Measurements from ENCODE around the gene DAG1. TPM values are rescaled to one million over a fixed set of nuclear protein-coding genes. Genes with fewer than 3 reads are reported as not detected.

DAG1 gene
- polyA plus RNA-seq, 1 of the 3 experiments (the other 2 are of a cell fraction) = 54.4 TPM

Small RNA genes within 50 kb of the gene (small RNA-seq; reads per million reads assigned to genes)
- 0 reads per million in 7 experiments for gene RNA5SP130

Other genes starting within 250 kb of the DAG1 start
- gene C3orf62, start 193.0 kb upstream of the DAG1 start, polyA plus RNA-seq (2012; rRNA removed) = 4.2 and 5.8 TPM in 2 replicates
- 33.2 and 45.6 TPM in 2 replicates for gene USP4, start 130.2 kb upstream of the DAG1 start, polyA plus RNA-seq (2012; rRNA removed)
- 661 and 815 TPM in 2 replicates for gene GPX1, start 111.9 kb upstream of the DAG1 start, polyA plus RNA-seq (2012; rRNA removed)
- gene RHOA, start 58.3 kb upstream of the DAG1 start, polyA plus RNA-seq (2012; rRNA removed) = 221 and 312 TPM in 2 replicates
- gene TCTA, start 57.8 kb upstream of the DAG1 start, polyA plus RNA-seq (2012; rRNA removed) = 42.1 and 57.5 TPM in 2 replicates
- gene AMT, start 47.8 kb upstream of the DAG1 start, polyA plus RNA-seq (2012; rRNA removed) = 17.6 and 21.3 TPM in 2 replicates
- gene NICN1, start 40.9 kb upstream of the DAG1 start, polyA plus RNA-seq (2012; rRNA removed) = 38.7 and 56.8 TPM in 2 replicates
- 0.07 and 0.08 TPM in 2 replicates for gene BSN, start 84.2 kb downstream of the DAG1 start, polyA plus RNA-seq (2012; rRNA removed)
- 112 and 122 TPM in 2 replicates for gene APEH, start 204.1 kb downstream of the DAG1 start, polyA plus RNA-seq (2012; rRNA removed)
- 35.1 and 46.3 TPM in 2 replicates for gene MST1, start 219.2 kb downstream of the DAG1 start, polyA plus RNA-seq (2012; rRNA removed)
- 48.1 and 53.3 TPM in 2 replicates for gene RNF123, start 219.3 kb downstream of the DAG1 start, polyA plus RNA-seq (2012; rRNA removed)
- gene AMIGO3, start 249.4 kb downstream of the DAG1 start, polyA plus RNA-seq (2012; rRNA removed) = 1.1 and 1.2 TPM in 2 replicates

Data from SK-N-SH (cell line).